ENCODE measurements around the gene BAZ1B.
"Not testable (repeated sequence)": the region's sequence is repeated elsewhere in the genome, so short reads cannot be mapped to it uniquely, and the experiment has no call there.

Gene BAZ1B

GRCh38 chr7:73507556-73507955 lies 14.5 kb downstream of the BAZ1B start:
- no peak for DNase-seq (ENCODE audit: low read depth, low spot score)

GRCh38 chr7:73504920-73505319 lies 17.2 kb downstream of the BAZ1B start:
- DNase-seq (ENCODE audit: low read depth, low spot score): no peak

GRCh38 chr7:73504017-73504416 lies 18.1 kb downstream of the BAZ1B start:
- DNase-seq (ENCODE audit: low read depth, low spot score): no peak

- DNase-seq (ENCODE audit: low read depth, low spot score): no peak
These were observed 18.9 kb downstream of the BAZ1B start for GRCh38 chr7:73503229-73503628.

- DNase-seq (ENCODE audit: low read depth, low spot score): no peak
These were observed 25.5 kb downstream of the BAZ1B start for GRCh38 chr7:73496626-73497025.

- not testable (repeated sequence) for DNase-seq (ENCODE audit: low read depth, low spot score)
These were observed 26.6 kb downstream of the BAZ1B start for GRCh38 chr7:73495507-73495906.

GRCh38 chr7:73489976-73490375 lies 32.1 kb downstream of the BAZ1B start:
- no peak for DNase-seq (ENCODE audit: low read depth, low spot score)

GRCh38 chr7:73487486-73487885 lies 34.6 kb downstream of the BAZ1B start:
- DNase-seq (ENCODE audit: low read depth, low spot score): no peak

GRCh38 chr7:73483171-73483570 lies 38.9 kb downstream of the BAZ1B start:
- no peak for DNase-seq (ENCODE audit: low read depth, low spot score)

GRCh38 chr7:73482746-73483145 lies 39.3 kb downstream of the BAZ1B start:
- peak; percentile 31 for DNase-seq (ENCODE audit: low read depth, low spot score)

- not testable (repeated sequence) for DNase-seq (ENCODE audit: low read depth, low spot score)
These were observed 40.6 kb downstream of the BAZ1B start for GRCh38 chr7:73481521-73481920.

GRCh38 chr7:73478549-73478948 lies 43.5 kb downstream of the BAZ1B start:
- no peak for DNase-seq (ENCODE audit: low read depth, low spot score)

GRCh38 chr7:73477376-73477775 lies 44.7 kb downstream of the BAZ1B start:
- DNase-seq (ENCODE audit: low read depth, low spot score): no peak

- no peak for DNase-seq (ENCODE audit: low read depth, low spot score)
These were observed 51.9 kb downstream of the BAZ1B start for GRCh38 chr7:73470208-73470607.

GRCh38 chr7:73467046-73467445 lies 55.0 kb downstream of the BAZ1B start:
- not testable (repeated sequence) for DNase-seq (ENCODE audit: low read depth, low spot score)

GRCh38 chr7:73466112-73466511 lies 56.0 kb downstream of the BAZ1B start:
- DNase-seq (ENCODE audit: low read depth, low spot score): no peak

GRCh38 chr7:73463966-73464365 lies 58.1 kb downstream of the BAZ1B start:
- DNase-seq (ENCODE audit: low read depth, low spot score): no peak

GRCh38 chr7:73463260-73463659 lies 58.8 kb downstream of the BAZ1B start:
- no peak for DNase-seq (ENCODE audit: low read depth, low spot score)

- DNase-seq (ENCODE audit: low read depth, low spot score): no peak
These were observed 60.3 kb downstream of the BAZ1B start for GRCh38 chr7:73461782-73462285.

- DNase-seq (ENCODE audit: low read depth, low spot score): no peak
These were observed 67.7 kb downstream of the BAZ1B start for GRCh38 chr7:73454424-73454823.

GRCh38 chr7:73452999-73453635 lies 69.0 kb downstream of the BAZ1B start:
- DNase-seq (ENCODE audit: low read depth, low spot score): no peak

GRCh38 chr7:73451780-73452398 lies 70.2 kb downstream of the BAZ1B start:
- no peak for DNase-seq (ENCODE audit: low read depth, low spot score)

- no peak for DNase-seq (ENCODE audit: low read depth, low spot score)
These were observed 72.7 kb downstream of the BAZ1B start for GRCh38 chr7:73449422-73449821.

Measured in brain pericyte (primary cell).